Coronary artery (tissue), 2 donors: Measurements from ENCODE around the gene C6orf132.
A peak's percentile ranks its signal among the peaks of the same experiment; 100 is the strongest.

Experiments used
- DNase-seq: peaks from one replicate; pipeline ENCODE4 v3.0.0-alpha.2; 2017; ENCODE audit warnings: low spot score
- H3K27ac ChIP-seq, 2 donors: fragments of 200-600 bp; sonication (generic); one replicate each; pipeline ENCODE4 v1.5.1; 2016 to 2019
- H3K4me3 ChIP-seq: fragments of 200-600 bp; sonication (generic); 2 replicates; pipeline ENCODE4 v1.5.1; 2016; ENCODE audit warnings: mild to moderate bottlenecking, moderate library complexity
- CTCF ChIP-seq: fragments of 200-600 bp; sonication (generic); IDR thresholded peaks from one replicate; pipeline ENCODE4 v1.5.1; 2019; ENCODE audit warnings: antibody characterized with exemption

Gene C6orf132

GRCh38 chr6:42142118-42142835 lies at the start of gene C6orf132:
Gene C6orf132 (minus strand): TSS chr6:42142620. CDS start chr6:42142444, 176 bp downstream.
- DNase-seq = no peak
- TF ChIP-seq CTCF = no peak
- peak within 1 kb of the TSS in 1 of 2 donors; percentile 46 for H3K27ac ChIP-seq
- peak within 1 kb of the TSS; percentile 72 for H3K4me3 ChIP-seq

- H3K4me3 ChIP-seq = no peak overlapping the region
- DNase-seq = peak; percentile 35
- no peak for TF ChIP-seq CTCF
- no peak overlapping the region for H3K27ac ChIP-seq
Measured at GRCh38 chr6:42190554-42191183, 48.2 kb upstream of the C6orf132 start.

GRCh38 chr6:42188406-42188805 lies 46.0 kb upstream of the C6orf132 start:
- no peak for TF ChIP-seq CTCF
- Histone ChIP-seq H3K4me3 (no peak overlapping the region), H3K27ac (no peak overlapping the region)
- DNase-seq = peak; percentile 43

- TF ChIP-seq CTCF = no peak
- H3K27ac ChIP-seq = no peak overlapping the region
- no peak for DNase-seq
- no peak overlapping the region for H3K4me3 ChIP-seq
Measured at GRCh38 chr6:42185597-42185996, 43.2 kb upstream of the C6orf132 start.

- no peak for DNase-seq
- Histone ChIP-seq H3K27ac (no peak overlapping the region), H3K4me3 (no peak overlapping the region)
- TF ChIP-seq CTCF = no peak
Measured at GRCh38 chr6:42184475-42184874, 42.1 kb upstream of the C6orf132 start.

GRCh38 chr6:42182101-42182500 lies 39.7 kb upstream of the C6orf132 start:
- no peak for TF ChIP-seq CTCF

GRCh38 chr6:42179945-42180313 lies 37.5 kb upstream of the C6orf132 start:
- TF ChIP-seq CTCF = no peak
- no peak overlapping the region for H3K27ac ChIP-seq
- no peak for DNase-seq
- H3K4me3 ChIP-seq = no peak overlapping the region

More at GRCh38 chr6:42182101-42182500, 39.7 kb upstream of the C6orf132 start:
- Histone ChIP-seq H3K27ac (no peak overlapping the region), H3K4me3 (no peak overlapping the region)
- DNase-seq = no peak
